IMR-90 (cell line): ENCODE results near the gene CASP9. TPM values are rescaled to one million over a fixed set of nuclear protein-coding genes. Genes with fewer than 3 reads are reported as not detected.

Source experiments
- ATAC-seq: fragments of 200-7000 bp; cut with Tn5 transposase; 2 replicates; pipeline ENCODE4 v1.9.1; 2020; ENCODE audit warnings: low read depth, mild to moderate bottlenecking, moderate library complexity
- BruUV-seq: library from RNA; stranded (reverse); fragments of 400-500 nt; replicated peaks from 2 replicates; lab custom pipeline; 2021; lab: Mats Ljungman, UMichigan
- CTCF ChIA-PET: fragments of 300-600 bp; formaldehyde crosslinking; extraction: SDS; loops from one replicate; lab custom pipeline; 2021; ENCODE audit warnings: antibody characterized with exemption; lab: Yijun Ruan, JAX
- POLR2A ChIA-PET: fragments of 300-600 bp; sonication (Branson Sonifier 250); formaldehyde crosslinking; loops from one replicate; lab custom pipeline; 2022; ENCODE audit warnings: antibody characterized with exemption; ENCODE audit not compliant: unreplicated experiment; lab: Charles Lee
- DNase-seq: peaks from one replicate; pipeline ENCODE4 v3.0.0; 2013
- H2AFZ ChIP-seq: replicated peaks from 2 replicates; pipeline ENCODE3; 2013; ENCODE audit warnings: low read length, mild to moderate bottlenecking; ENCODE audit not compliant: poor library complexity
- H2AK5ac ChIP-seq: 2 replicates; pipeline ENCODE4 v1.6.1; 2013; ENCODE audit warnings: low read depth, low read length, inconsistent platforms
- H2AK9ac ChIP-seq: replicated peaks from 2 replicates; pipeline ENCODE3; 2013; ENCODE audit warnings: mild to moderate bottlenecking, low read depth, low read length, moderate library complexity; ENCODE audit not compliant: poor library complexity
- H2BK120ac ChIP-seq: 2 replicates; pipeline ENCODE4 v1.6.1; 2013; ENCODE audit warnings: low read depth, low read length, inconsistent platforms
- H2BK15ac ChIP-seq: 3 replicates; pipeline ENCODE4 v1.6.1; 2013; ENCODE audit warnings: low read depth, low read length, inconsistent platforms
- H2BK20ac ChIP-seq: 2 replicates; pipeline ENCODE4 v1.6.1; 2013; ENCODE audit warnings: low read depth, mild to moderate bottlenecking, inconsistent platforms, low read length, moderate library complexity
- H2BK5ac ChIP-seq: 2 replicates; pipeline ENCODE4 v1.6.1; 2013; ENCODE audit warnings: mild to moderate bottlenecking, low read depth, low read length, inconsistent platforms; ENCODE audit not compliant: poor library complexity, severe bottlenecking
- H3K14ac ChIP-seq: replicated peaks from 2 replicates; pipeline ENCODE4 v1.6.1; 2013; ENCODE audit warnings: low read depth, low read length, inconsistent platforms
- H3K18ac ChIP-seq: 2 replicates; pipeline ENCODE4 v1.6.1; 2013; ENCODE audit warnings: low read depth, low read length, control low read depth
- H3K23ac ChIP-seq: 2 replicates; pipeline ENCODE4 v1.6.1; 2013; ENCODE audit warnings: low read depth, low read length, inconsistent platforms
- H3K27ac ChIP-seq: 2 replicates; pipeline ENCODE4 v1.5.1; 2013; ENCODE audit warnings: mild to moderate bottlenecking, control low read depth, low read length; ENCODE audit not compliant: insufficient read depth
- H3K27me3 ChIP-seq: 2 replicates; pipeline ENCODE4 v1.6.1; 2013; ENCODE audit warnings: low read length; ENCODE audit not compliant: control insufficient read depth, insufficient read depth
- H3K36me3 ChIP-seq: 2 replicates; pipeline ENCODE4 v1.6.1; 2013; ENCODE audit warnings: low read length, mixed read lengths; ENCODE audit not compliant: control insufficient read depth, insufficient read depth
- H3K4ac ChIP-seq: 2 replicates; pipeline ENCODE4 v1.6.1; 2013; ENCODE audit warnings: low read depth, low read length, inconsistent platforms
- H3K4me1 ChIP-seq: 2 replicates; pipeline ENCODE4 v1.6.1; 2013; ENCODE audit warnings: low read length, mixed read lengths; ENCODE audit not compliant: control insufficient read depth, insufficient read depth
- H3K4me2 ChIP-seq: 2 replicates; pipeline ENCODE4 v1.6.1; 2013; ENCODE audit warnings: low read depth, mild to moderate bottlenecking, control low read depth, low read length, moderate library complexity
- H3K4me3 ChIP-seq: 2 replicates; pipeline ENCODE4 v1.5.1; 2013; ENCODE audit warnings: low read depth, mild to moderate bottlenecking, control low read depth, low read length, moderate library complexity; ENCODE audit not compliant: insufficient read depth
- H3K56ac ChIP-seq: 2 replicates; pipeline ENCODE4 v1.6.1; 2013; ENCODE audit warnings: low read length, inconsistent platforms; ENCODE audit not compliant: insufficient read depth; ENCODE audit errors: extremely low read depth
- H3K79me1 ChIP-seq, 2 experiments: 2 replicates each; pipeline ENCODE4 v1.6.1; 2013; ENCODE audit warnings: low read length in 2 of 2, inconsistent platforms in 1 of 2, low read depth in 1 of 2
- H3K9ac ChIP-seq: 2 replicates; pipeline ENCODE4 v1.6.1; 2013; ENCODE audit warnings: low read depth, low read length, control low read depth
- H3K9me1 ChIP-seq: 2 replicates; pipeline ENCODE4 v1.6.1; 2013; ENCODE audit warnings: low read length, inconsistent platforms; ENCODE audit not compliant: insufficient read depth
- H3K9me3 ChIP-seq: 2 replicates; pipeline ENCODE4 v1.6.1; 2013; ENCODE audit warnings: low read length; ENCODE audit not compliant: control insufficient read depth, insufficient read depth
- H4K20me1 ChIP-seq: 2 replicates; pipeline ENCODE4 v1.6.1; 2013; ENCODE audit warnings: low read length, inconsistent platforms; ENCODE audit not compliant: insufficient read depth
- H4K5ac ChIP-seq: 2 replicates; pipeline ENCODE4 v1.6.1; 2013; ENCODE audit warnings: mild to moderate bottlenecking, low read depth, low read length, control low read depth
- H4K8ac ChIP-seq, 2 experiments: 2 replicates each; pipeline ENCODE4 v1.6.1; 2013; ENCODE audit warnings: low read depth in 2 of 2, low read length in 2 of 2, control low read depth in 1 of 2, inconsistent platforms in 1 of 2
- H4K91ac ChIP-seq: 2 replicates; pipeline ENCODE4 v1.6.1; 2013; ENCODE audit warnings: low read depth, low read length, inconsistent platforms; ENCODE audit not compliant: insufficient read depth
- BHLHE40 ChIP-seq: fragments of 150-350 bp; IDR thresholded peaks from 2 replicates; pipeline ENCODE4 v1.6.1; 2016; ENCODE audit warnings: mild to moderate bottlenecking, low read depth, low read length
- CHD1 ChIP-seq: IDR thresholded peaks from 2 replicates; pipeline ENCODE4 v1.6.1; 2012; ENCODE audit warnings: low read depth, low read length, improper control_type of control experiment
- CTCF ChIP-seq: conservative IDR thresholded peaks from 2 replicates; pipeline ENCODE4 v1.5.1; 2012; ENCODE audit warnings: mild to moderate bottlenecking, low read depth, low read length, improper control_type of control experiment
- ELK1 ChIP-seq: fragments of 150-350 bp; IDR thresholded peaks from 2 replicates; pipeline ENCODE4 v1.6.1; 2016; ENCODE audit warnings: low read depth, mild to moderate bottlenecking, low read length, moderate library complexity, borderline replicate concordance
- FOS ChIP-seq: fragments of 150-350 bp; IDR thresholded peaks from 2 replicates; pipeline ENCODE4 v1.6.1; 2016; ENCODE audit warnings: low read depth, low read length
- MAFK ChIP-seq: IDR thresholded peaks from 2 replicates; pipeline ENCODE4 v1.6.1; 2012; ENCODE audit warnings: low read depth, low read length, improper control_type of control experiment
- MAZ ChIP-seq: IDR thresholded peaks from 2 replicates; pipeline ENCODE4 v1.6.1; 2012; ENCODE audit warnings: low read depth, mild to moderate bottlenecking, low read length, improper control_type of control experiment, moderate library complexity, borderline replicate concordance
- MXI1 ChIP-seq: IDR thresholded peaks from 2 replicates; pipeline ENCODE4 v1.6.1; 2012; ENCODE audit warnings: low read depth, mild to moderate bottlenecking, low read length, moderate library complexity, borderline replicate concordance
- NFE2L2 ChIP-seq: fragments of 150-350 bp; IDR thresholded peaks from 2 replicates; pipeline ENCODE4 v1.6.1; 2016; ENCODE audit warnings: low read depth, mild to moderate bottlenecking, low read length
- POLR2A ChIP-seq: IDR thresholded peaks from 2 replicates; pipeline ENCODE4 v1.6.1; 2012; ENCODE audit warnings: mild to moderate bottlenecking, low read depth, low read length
- RCOR1 ChIP-seq: IDR thresholded peaks from 2 replicates; pipeline ENCODE4 v1.6.1; 2012; ENCODE audit warnings: mild to moderate bottlenecking, low read length, improper control_type of control experiment; ENCODE audit not compliant: insufficient replicate concordance
- RFX5 ChIP-seq: IDR thresholded peaks from 2 replicates; pipeline ENCODE4 v1.8.0; 2012; ENCODE audit warnings: low read depth, mild to moderate bottlenecking, low read length, moderate library complexity
- SMC3 ChIP-seq: fragments of 150-350 bp; IDR thresholded peaks from 2 replicates; pipeline ENCODE4 v1.6.1; 2016; ENCODE audit warnings: low read depth, mild to moderate bottlenecking, antibody characterized with exemption, low read length, moderate library complexity
- USF2 ChIP-seq: fragments of 150-350 bp; IDR thresholded peaks from 2 replicates; pipeline ENCODE4 v1.6.1; 2017; ENCODE audit warnings: mild to moderate bottlenecking, antibody characterized with exemption, low read length, low read depth
- WGBS, 2 experiments: methylation state at CpG; one replicate each; pipeline versions ENCODE4 v1.1.5 to v1.1.7; 2013; ENCODE audit warnings: missing lambda C conversion rate in 2 of 2; ENCODE audit not compliant: insufficient read length in 1 of 2; ENCODE audit errors: extremely low coverage in 2 of 2; 5-methylcytosine and 5-hydroxymethylcytosine counted together
- dilution Hi-C: fragments of 300-500 bp; cut with HindIII; formaldehyde crosslinking; loops from one replicate; pipeline ENCODE4 v1.14.3; 2018; ENCODE audit warnings: low sequenced_read_pairs; ENCODE audit not compliant: unreplicated experiment
- in situ Hi-C: fragments of 300-500 bp; cut with MboI; formaldehyde crosslinking; loops from 3 replicates; pipeline ENCODE4 v1.14.3; 2019; ENCODE audit warnings: low sequenced_read_pairs, inconsistent platforms, mixed read lengths
- intact Hi-C: fragments of 100-400 bp; cut with micrococcal nuclease; formaldehyde crosslinking; loops from 2 replicates; pipeline ENCODE4 v1.10.0; 2022
- polyA plus RNA-seq, 3 experiments: library from polyadenylated mRNA; depleted of rRNA; stranded (reverse); fragments of >200 nt; gene quantifications; 2 replicates each; pipeline ENCODE4 v1.2.3, GENCODE V29; 2012; ENCODE audit warnings: low replicate concordance in 1 of 3
- total RNA-seq: library from RNA; depleted of rRNA; stranded (reverse); fragments of >200 nt; gene quantifications from 2 replicates; pipeline ENCODE4 v1.2.3, GENCODE V29; 2012

CASP9 gene
- total and polyA plus RNA-seq, 2 of the 4 experiments (the other 2 are of a cell fraction): 7.0 to 8.3 TPM

GRCh38 chr1:15543251-15543588 lies 19.2 kb upstream of the CASP9 start:
- peaks cover 6% of the 10 kb centered on the region for H3K9me1 ChIP-seq
- H2AK5ac ChIP-seq: 0 out of 2 replicates have a peak overlapping the region, but pooled peaks have one; percentile 7
- BruUV-seq: no TSS peak
- peak overlapping the region; percentile 67 for H2AK9ac ChIP-seq
- H3K9ac ChIP-seq: no peak overlapping the region
- no peak overlapping the region; the same call in 1 of the 2 replicates for H3K27ac ChIP-seq
- no peaks in the 10 kb centered on the region for H3K27me3 ChIP-seq
- no peaks in the 10 kb centered on the region for H3K9me3 ChIP-seq
- peaks cover 36% of the 10 kb centered on the region for H3K36me3 ChIP-seq
- H4K5ac ChIP-seq: no peak overlapping the region
- ATAC-seq: peak; percentile 50
- CTCF ChIA-PET: no interaction called here
- H2BK20ac ChIP-seq: no peak overlapping the region
- no peak overlapping the region for H3K4me3 ChIP-seq
- H2AFZ ChIP-seq: no peak overlapping the region
- H4K20me1 ChIP-seq: no peaks in the 10 kb centered on the region
- no peak overlapping the region for H3K18ac ChIP-seq
- H3K14ac ChIP-seq: no peak overlapping the region
- in situ Hi-C loops: no loop called here
- H3K23ac ChIP-seq: no peak overlapping the region
- H3K79me1 ChIP-seq: peaks cover 10 to 12% of the 10 kb centered on the region in 2 experiments; a peak in 3 of 4 replicates
- no peak overlapping the region for H3K56ac ChIP-seq
- peak overlapping the region; percentile 12; the same call in 1 of the 2 replicates for H3K4me2 ChIP-seq
- no peak overlapping the region for H2BK15ac ChIP-seq
- no peak for DNase-seq
- WGBS, 2 experiments: no CpG with 5 or more reads among the region's 5 CpGs
- H3K4me1 ChIP-seq: peaks cover 6% of the 10 kb centered on the region
- no peak for TF ChIP-seq POLR2A
- no peak for TF ChIP-seq NFE2L2
- no peak for TF ChIP-seq RFX5
- TF ChIP-seq SMC3: no peak
- TF ChIP-seq MAFK: no peak
- no peak for TF ChIP-seq RCOR1
- TF ChIP-seq USF2: no peak
- no peak for TF ChIP-seq MAZ
- TF ChIP-seq CTCF: no peak
- TF ChIP-seq BHLHE40: no peak
- TF ChIP-seq CHD1: no peak
- TF ChIP-seq ELK1: no peak
- no peak for TF ChIP-seq FOS
- TF ChIP-seq MXI1: no peak
- H3K4ac ChIP-seq: no peak overlapping the region
- POLR2A ChIA-PET: no interaction called here
- no peak overlapping the region for H2BK120ac ChIP-seq
- no peak overlapping the region for H4K91ac ChIP-seq
- dilution Hi-C loops: no loop called here
- intact Hi-C loops: no loop called here
- H4K8ac ChIP-seq: no peak overlapping the region
- no peak overlapping the region for H2BK5ac ChIP-seq
